ENCODE results near the gene APLNR.

APLNR gene

GRCh38 chr11:57216463-57216862 is 20.6 kb downstream of the APLNR start:
- H3K4me3 ChIP-seq (ENCODE audit: low read length), result no peak overlapping the region
- no peak for TF ChIP-seq ZNF274 (IDR thresholded peaks at IDR 0.05; ENCODE audit: low read depth, low read length)

GRCh38 chr11:57214494-57214893 is 22.6 kb downstream of the APLNR start:
- no peak overlapping the region for H3K4me3 ChIP-seq (ENCODE audit: low read length)
- no peak for TF ChIP-seq ZNF274 (IDR thresholded peaks at IDR 0.05; ENCODE audit: low read depth, low read length)

GRCh38 chr11:57214098-57214417 is 23.0 kb downstream of the APLNR start:
- no peak for TF ChIP-seq ZNF274 (IDR thresholded peaks at IDR 0.05; ENCODE audit: low read depth, low read length)
- no peak overlapping the region for H3K4me3 ChIP-seq (ENCODE audit: low read length)

DNA sequence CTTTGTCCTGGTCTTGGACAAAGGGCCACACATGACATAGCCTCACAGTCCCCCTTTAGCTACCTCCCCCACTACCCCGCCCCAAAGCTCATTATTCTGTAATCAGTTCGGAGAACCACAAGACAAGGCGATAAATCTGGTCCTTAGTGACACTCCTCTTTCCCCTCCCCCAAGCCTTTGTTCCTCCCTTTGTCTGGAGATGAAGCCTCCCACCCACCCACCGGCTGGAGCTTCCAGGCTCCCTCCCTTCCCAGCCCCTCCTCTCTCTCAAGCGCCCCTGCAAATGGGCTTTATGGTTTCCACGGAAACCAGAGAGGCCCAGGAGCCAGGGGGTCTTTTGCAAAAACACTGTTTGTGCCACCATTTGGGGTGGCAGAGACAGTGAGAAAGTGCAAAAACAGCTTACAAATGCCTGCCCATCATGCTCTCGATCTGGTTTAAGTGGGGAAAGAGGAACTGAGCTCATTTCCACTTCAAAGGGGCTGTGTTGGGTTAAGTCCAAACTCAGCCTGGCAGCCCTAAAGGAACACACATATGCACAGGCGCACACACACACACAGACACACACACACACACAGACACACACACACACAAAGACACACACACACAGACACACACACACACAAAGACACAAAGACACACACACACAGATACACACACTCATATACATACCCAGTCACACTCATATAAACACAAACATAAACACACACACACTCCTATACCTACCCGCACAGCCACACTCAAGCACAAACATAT is 23.5 kb downstream of the APLNR start:
- H3K4me3 ChIP-seq (ENCODE audit: low read length), result no peak overlapping the region
- no peak for TF ChIP-seq ZNF274 (IDR thresholded peaks at IDR 0.05; ENCODE audit: low read depth, low read length)

DNA sequence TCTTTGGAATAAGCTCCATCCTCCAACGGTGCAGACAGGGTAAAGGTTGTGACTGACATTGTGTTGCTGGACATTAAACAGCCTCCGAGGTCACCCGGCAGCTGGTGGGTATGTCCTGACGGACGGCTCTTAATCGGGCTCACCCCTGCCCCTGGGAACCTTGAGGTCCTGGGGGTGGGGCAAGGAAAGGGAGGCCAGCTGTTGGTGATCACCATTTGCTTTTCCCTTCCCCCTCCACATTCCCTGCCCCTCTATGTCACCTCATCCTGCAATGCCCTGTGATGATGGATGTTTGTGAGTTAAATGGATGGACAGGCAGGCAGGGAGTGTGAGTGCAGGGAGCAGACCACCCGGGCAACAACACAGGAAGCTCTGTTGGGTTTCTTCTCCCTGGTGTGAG is 26.3 kb downstream of the APLNR start:
- no peak overlapping the region for H3K4me3 ChIP-seq (ENCODE audit: low read length)
- TF ChIP-seq ZNF274 (IDR thresholded peaks at IDR 0.05; ENCODE audit: low read depth, low read length), result no peak

- no peak for TF ChIP-seq ZNF274 (IDR thresholded peaks at IDR 0.05; ENCODE audit: low read depth, low read length)
- H3K4me3 ChIP-seq (ENCODE audit: low read length), result no peak overlapping the region
These were observed 29.9 kb downstream of the APLNR start for GRCh38 chr11:57207168-57207567.

GRCh38 chr11:57205041-57205641 is 31.9 kb downstream of the APLNR start:
- H3K4me3 ChIP-seq (ENCODE audit: low read length), result no peak overlapping the region
- TF ChIP-seq ZNF274 (IDR thresholded peaks at IDR 0.05; ENCODE audit: low read depth, low read length), result no peak

GRCh38 chr11:57203882-57204480 is 33.1 kb downstream of the APLNR start:
- H3K4me3 ChIP-seq (ENCODE audit: low read length), result no peak overlapping the region
- TF ChIP-seq ZNF274 (IDR thresholded peaks at IDR 0.05; ENCODE audit: low read depth, low read length), result no peak

GRCh38 chr11:57203359-57203758 is 33.7 kb downstream of the APLNR start:
- no peak for TF ChIP-seq ZNF274 (IDR thresholded peaks at IDR 0.05; ENCODE audit: low read depth, low read length)
- H3K4me3 ChIP-seq (ENCODE audit: low read length), result no peak overlapping the region

- no peak for TF ChIP-seq ZNF274 (IDR thresholded peaks at IDR 0.05; ENCODE audit: low read depth, low read length)
- no peak overlapping the region for H3K4me3 ChIP-seq (ENCODE audit: low read length)
These were observed 34.8 kb downstream of the APLNR start for GRCh38 chr11:57202281-57202680.

DNA sequence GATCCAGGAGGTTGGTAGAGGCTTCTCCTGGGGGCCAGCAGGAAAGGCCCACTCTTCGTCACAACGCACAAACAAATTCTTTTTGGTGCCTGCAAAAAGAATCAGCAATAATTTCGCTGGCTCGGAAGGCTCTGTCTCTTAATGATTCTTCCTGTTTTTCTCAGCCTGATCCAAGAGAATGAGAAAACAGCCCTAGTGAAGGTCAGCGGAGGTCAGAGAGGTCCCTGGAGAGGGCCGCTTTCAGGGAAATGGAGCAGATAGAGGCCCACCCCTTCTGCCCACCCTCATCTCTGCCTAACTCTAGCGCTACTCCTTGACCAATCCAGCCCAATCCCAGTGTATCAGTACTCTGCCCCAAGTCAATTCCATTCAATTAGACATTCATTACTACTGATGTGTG is 36.1 kb downstream of the APLNR start:
- no peak for TF ChIP-seq ZNF274 (IDR thresholded peaks at IDR 0.05; ENCODE audit: low read depth, low read length)
- no peak overlapping the region for H3K4me3 ChIP-seq (ENCODE audit: low read length)

DNA sequence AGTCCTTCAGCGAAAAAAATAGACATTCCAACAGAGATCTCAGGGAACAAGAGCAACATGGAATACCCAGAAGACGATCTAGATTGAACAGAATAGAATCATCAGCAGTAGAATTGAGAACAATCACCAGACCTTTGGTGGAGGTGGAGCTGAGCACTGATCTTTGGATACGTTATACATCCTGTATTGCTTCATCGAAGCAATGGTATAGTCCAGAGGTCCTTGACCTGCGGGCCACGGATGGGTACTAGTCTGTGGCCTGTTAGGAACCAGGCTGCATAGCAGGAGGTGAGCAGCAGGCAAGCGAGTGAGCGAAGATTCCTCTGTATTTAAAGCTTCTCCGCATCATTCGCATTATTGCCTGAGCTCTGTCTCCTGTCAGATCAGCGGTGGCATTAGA is 37.7 kb downstream of the APLNR start:
- TF ChIP-seq ZNF274 (IDR thresholded peaks at IDR 0.05; ENCODE audit: low read depth, low read length), result no peak
- H3K4me3 ChIP-seq (ENCODE audit: low read length), result no peak overlapping the region

- no peak overlapping the region for H3K4me3 ChIP-seq (ENCODE audit: low read length)
- TF ChIP-seq ZNF274 (IDR thresholded peaks at IDR 0.05; ENCODE audit: low read depth, low read length), result no peak
These were observed 39.3 kb downstream of the APLNR start for GRCh38 chr11:57197762-57198161.

DNA sequence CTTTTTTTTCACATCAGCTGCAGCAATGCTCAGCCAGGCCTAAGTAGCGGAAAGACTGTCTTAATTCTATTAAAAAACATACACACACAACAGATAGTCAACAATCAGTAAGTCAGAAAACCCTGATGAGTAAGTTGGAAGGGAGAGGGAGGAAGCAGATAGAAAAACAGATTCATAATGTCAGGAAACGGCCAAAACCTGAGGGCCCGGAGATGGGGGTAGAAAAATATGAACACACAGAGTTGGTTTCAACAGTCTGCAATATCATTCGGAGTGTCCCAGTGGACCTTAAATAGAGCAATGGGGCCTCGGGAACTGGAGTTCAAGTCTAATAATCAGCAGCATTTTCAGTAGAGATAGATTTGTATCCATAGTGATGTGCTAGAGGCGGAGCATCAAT is 40.5 kb downstream of the APLNR start:
- TF ChIP-seq ZNF274 (IDR thresholded peaks at IDR 0.05; ENCODE audit: low read depth, low read length), result no peak

GRCh38 chr11:57192316-57192715 is 44.7 kb downstream of the APLNR start:
- no peak for TF ChIP-seq ZNF274 (IDR thresholded peaks at IDR 0.05; ENCODE audit: low read depth, low read length)
- H3K4me3 ChIP-seq (ENCODE audit: low read length), result no peak overlapping the region

More for the DNA sequence above, 40.5 kb downstream of the APLNR start:
- no peak overlapping the region for H3K4me3 ChIP-seq (ENCODE audit: low read length)

All from GM08714 (cell line).